Measurements from ENCODE around the gene SLC19A3.
"Not testable (repeated sequence)": the region's sequence is repeated elsewhere in the genome, so short reads cannot be mapped to it uniquely, and the experiment has no call there.

The SLC19A3 gene

GRCh38 chr2:227703280-227703732 is 14.5 kb downstream of the SLC19A3 start:
- no peak for DNase-seq (ENCODE audit: low read depth)

GRCh38 chr2:227701556-227701955 is 16.3 kb downstream of the SLC19A3 start:
- no peak for DNase-seq (ENCODE audit: low read depth)

- no peak for DNase-seq (ENCODE audit: low read depth)
Observed at GRCh38 chr2:227696990-227697679, 20.7 kb downstream of the SLC19A3 start.

- no peak for DNase-seq (ENCODE audit: low read depth)
Observed at GRCh38 chr2:227687189-227687588, 30.6 kb downstream of the SLC19A3 start.

- DNase-seq (ENCODE audit: low read depth): no peak
Observed at GRCh38 chr2:227684258-227684657, 33.6 kb downstream of the SLC19A3 start.

- no peak for DNase-seq (ENCODE audit: low read depth)
Observed at GRCh38 chr2:227677928-227678327, 39.9 kb downstream of the SLC19A3 start.

- DNase-seq (ENCODE audit: low read depth): no peak
Observed at GRCh38 chr2:227674485-227674884, 43.3 kb downstream of the SLC19A3 start.

GRCh38 chr2:227673620-227674019 is 44.2 kb downstream of the SLC19A3 start:
- DNase-seq (ENCODE audit: low read depth): not testable (repeated sequence)

GRCh38 chr2:227671170-227671905 is 46.5 kb downstream of the SLC19A3 start:
- DNase-seq (ENCODE audit: low read depth): no peak

- not testable (repeated sequence) for DNase-seq (ENCODE audit: low read depth)
Observed at GRCh38 chr2:227666631-227667170, 51.1 kb downstream of the SLC19A3 start, which contains the start of gene SCYGR5. Gene SCYGR5 (plus strand): TSS chr2:227666804. CDS start chr2:227666804, 0 bp downstream.

GRCh38 chr2:227665189-227665940 is 52.5 kb downstream of the SLC19A3 start:
- DNase-seq (ENCODE audit: low read depth): no peak

GRCh38 chr2:227661827-227662226 is 56.0 kb downstream of the SLC19A3 start:
- DNase-seq (ENCODE audit: low read depth): no peak

- no peak for DNase-seq (ENCODE audit: low read depth)
Observed at GRCh38 chr2:227661025-227661649, 56.7 kb downstream of the SLC19A3 start.

- DNase-seq (ENCODE audit: low read depth): no peak
Observed at GRCh38 chr2:227657199-227657845, 60.5 kb downstream of the SLC19A3 start.

- no peak for DNase-seq (ENCODE audit: low read depth)
Observed at GRCh38 chr2:227655454-227655853, 62.4 kb downstream of the SLC19A3 start.

- DNase-seq (ENCODE audit: low read depth): no peak
Observed at GRCh38 chr2:227654426-227654825, 63.4 kb downstream of the SLC19A3 start.

GRCh38 chr2:227653419-227653818 is 64.4 kb downstream of the SLC19A3 start:
- DNase-seq (ENCODE audit: low read depth): no peak

- no peak for DNase-seq (ENCODE audit: low read depth)
Observed at GRCh38 chr2:227643990-227644551, 73.8 kb downstream of the SLC19A3 start.

- no peak for DNase-seq (ENCODE audit: low read depth)
Observed at GRCh38 chr2:227642656-227643055, 75.2 kb downstream of the SLC19A3 start.

- DNase-seq (ENCODE audit: low read depth): no peak
Observed at GRCh38 chr2:227634201-227634600, 83.6 kb downstream of the SLC19A3 start.

All from activated T-cell treated with anti-CD3 and anti-CD28 coated beads for 1 hour (primary cell).